Stimulated activated CD8-positive, alpha-beta memory T cell treated with anti-CD3 and anti-CD28 coated beads, Interleukin-2, amount 100 ng/mL, for 1 hour (primary cell): Measurements from ENCODE around the gene BPIFB1.

Experiments used
- DNase-seq, 2 donors: peaks; one replicate each; pipeline ENCODE4 v3.0.0-alpha.2; 2020; ENCODE audit warnings: low read depth in 2 of 2

The BPIFB1 gene

GRCh38 chr20:33282991-33283555 lies at the start of gene BPIFB1:
Gene BPIFB1 (plus strand): TSS chr20:33283214. CDS start chr20:33286074, 2,860 bp downstream.
- DNase-seq = no peak

- DNase-seq = no peak
Measured at GRCh38 chr20:33234050-33234449, 49.0 kb upstream of the BPIFB1 start.

- no peak for DNase-seq
Measured at GRCh38 chr20:33235696-33236095, 47.3 kb upstream of the BPIFB1 start, which contains the start of gene BPIFA1. Gene BPIFA1 (plus strand): TSS chr20:33235996. CDS start chr20:33237712, 1,716 bp downstream.

GRCh38 chr20:33236351-33236750 lies 46.7 kb upstream of the BPIFB1 start:
- no peak for DNase-seq

- DNase-seq = no peak
Measured at GRCh38 chr20:33237989-33238388, 45.0 kb upstream of the BPIFB1 start.

GRCh38 chr20:33239418-33239817 lies 43.6 kb upstream of the BPIFB1 start:
- no peak for DNase-seq

- DNase-seq = no peak
Measured at GRCh38 chr20:33239979-33240736, 42.9 kb upstream of the BPIFB1 start.

- DNase-seq = no peak
Measured at GRCh38 chr20:33240923-33241322, 42.1 kb upstream of the BPIFB1 start.

GRCh38 chr20:33242319-33243100 lies 40.5 kb upstream of the BPIFB1 start:
- DNase-seq = no peak

- DNase-seq = no peak
Measured at GRCh38 chr20:33246077-33246476, 36.9 kb upstream of the BPIFB1 start.

- no peak for DNase-seq
Measured at GRCh38 chr20:33249456-33249855, 33.6 kb upstream of the BPIFB1 start.

GRCh38 chr20:33250666-33251065 lies 32.3 kb upstream of the BPIFB1 start:
- no peak for DNase-seq

GRCh38 chr20:33251496-33251895 lies 31.5 kb upstream of the BPIFB1 start:
- DNase-seq = no peak

GRCh38 chr20:33252460-33252859 lies 30.6 kb upstream of the BPIFB1 start:
- DNase-seq = no peak

- DNase-seq = no peak
Measured at GRCh38 chr20:33255005-33255404, 28.0 kb upstream of the BPIFB1 start.

GRCh38 chr20:33257237-33257636 lies 25.8 kb upstream of the BPIFB1 start:
- DNase-seq = no peak

- DNase-seq = no peak
Measured at GRCh38 chr20:33259371-33259770, 23.6 kb upstream of the BPIFB1 start.

- DNase-seq = no peak
Measured at GRCh38 chr20:33261465-33261864, 21.5 kb upstream of the BPIFB1 start.

- no peak for DNase-seq
Measured at GRCh38 chr20:33262658-33263065, 20.4 kb upstream of the BPIFB1 start.

- no peak for DNase-seq
Measured at GRCh38 chr20:33263784-33264183, 19.2 kb upstream of the BPIFB1 start.

GRCh38 chr20:33267701-33268100 lies 15.3 kb upstream of the BPIFB1 start:
- no peak for DNase-seq

- no peak for DNase-seq
Measured at GRCh38 chr20:33272155-33272873, 10.7 kb upstream of the BPIFB1 start.
